GM19372 (cell line): ENCODE results near the gene FAM120A.
"Not testable (repeated sequence)": the region's sequence is repeated elsewhere in the genome, so short reads cannot be mapped to it uniquely, and the experiment has no call there.

Experiments used
- ATAC-seq: cut with Tn5 transposase; IDR thresholded peaks from one replicate; pipeline ENCODE4 v1.9.1; 2021; ENCODE audit warnings: mild to moderate bottlenecking, low read depth, moderate library complexity; ENCODE audit not compliant: unreplicated experiment

FAM120A gene

GRCh38 chr9:93450945-93451815 lies at the start of gene FAM120A:
TSS of gene FAM120A (plus strand) at chr9:93451685. CDS start at chr9:93451916, 231 bp downstream.
- ATAC-seq, result peak; percentile 50

GRCh38 chr9:93406371-93406770 lies 45.1 kb upstream of the FAM120A start:
- ATAC-seq, result no peak

- no peak for ATAC-seq
These were observed 38.0 kb upstream of the FAM120A start for GRCh38 chr9:93413530-93413929.

GRCh38 chr9:93415176-93415690 lies 36.3 kb upstream of the FAM120A start:
- ATAC-seq, result no peak

GRCh38 chr9:93416530-93417235 lies 34.8 kb upstream of the FAM120A start:
- ATAC-seq, result no peak

- no peak for ATAC-seq
These were observed 33.9 kb upstream of the FAM120A start for GRCh38 chr9:93417538-93417937.

- no peak for ATAC-seq
These were observed 32.5 kb upstream of the FAM120A start for GRCh38 chr9:93419023-93419422.

- no peak for ATAC-seq
These were observed 28.4 kb upstream of the FAM120A start for GRCh38 chr9:93422977-93423616.

- ATAC-seq, result no peak
These were observed 23.7 kb upstream of the FAM120A start for GRCh38 chr9:93427655-93428379.

- no peak for ATAC-seq
These were observed 19.9 kb upstream of the FAM120A start for GRCh38 chr9:93431539-93432105.

GRCh38 chr9:93432964-93433363 lies 18.5 kb upstream of the FAM120A start:
- ATAC-seq, result no peak

GRCh38 chr9:93434056-93434455 lies 17.4 kb upstream of the FAM120A start:
- ATAC-seq, result no peak

- ATAC-seq, result no peak
These were observed 16.1 kb upstream of the FAM120A start for GRCh38 chr9:93435386-93435785.

GRCh38 chr9:93436218-93436617 lies 15.3 kb upstream of the FAM120A start:
- ATAC-seq, result no peak

GRCh38 chr9:93436655-93437407 lies 14.7 kb upstream of the FAM120A start:
- no peak for ATAC-seq

- ATAC-seq, result no peak
These were observed 13.5 kb upstream of the FAM120A start for GRCh38 chr9:93437996-93438395.

GRCh38 chr9:93439301-93439700 lies 12.2 kb upstream of the FAM120A start:
- not testable (repeated sequence) for ATAC-seq

- no peak for ATAC-seq
These were observed 10.4 kb upstream of the FAM120A start for GRCh38 chr9:93440896-93441580.

GRCh38 chr9:93446073-93446472 lies 5.4 kb upstream of the FAM120A start:
- no peak for ATAC-seq
